GM23338 (cell line): ENCODE measurements around the gene OR1B1. TPM values are rescaled to one million over a fixed set of nuclear protein-coding genes. Genes with fewer than 3 reads are reported as not detected.
"Not testable (repeated sequence)": the region's sequence is repeated elsewhere in the genome, so short reads cannot be mapped to it uniquely, and the experiment has no call there.

Experiments
- ATAC-seq: fragments of 200-7000 bp; cut with Tn5 transposase; 3 replicates; pipeline ENCODE4 v1.9.1; 2020
- DNase-seq: peaks from one replicate; pipeline ENCODE4 v3.0.0-alpha.2; 2015; ENCODE audit warnings: low spot score
- H2AFZ ChIP-seq: fragments of 200-600 bp; sonication (generic); 2 replicates; pipeline ENCODE4 v1.8.0; 2016; ENCODE audit warnings: antibody characterized with exemption, mild to moderate bottlenecking, moderate library complexity
- H3F3A ChIP-seq: fragments of 200-600 bp; sonication (generic); replicated peaks from 2 replicates; pipeline ENCODE4 v1.8.0; 2017; ENCODE audit warnings: antibody characterized with exemption, mixed run types, low read depth
- H3K27ac ChIP-seq: fragments of 200-600 bp; sonication (generic); 2 replicates; pipeline ENCODE4 v1.6.1; 2016; ENCODE audit warnings: low read depth
- H3K27me3 ChIP-seq: fragments of 200-600 bp; sonication (generic); 2 replicates; pipeline ENCODE4 v1.8.0; 2016; ENCODE audit warnings: mild to moderate bottlenecking, mixed run types, moderate library complexity; ENCODE audit not compliant: insufficient read depth
- H3K36me3 ChIP-seq: fragments of 200-600 bp; sonication (generic); 2 replicates; pipeline ENCODE4 v1.8.0; 2016; ENCODE audit warnings: mild to moderate bottlenecking; ENCODE audit not compliant: insufficient read depth
- H3K4me1 ChIP-seq: fragments of 200-600 bp; sonication (generic); 2 replicates; pipeline ENCODE4 v1.8.0; 2016; ENCODE audit warnings: mild to moderate bottlenecking, moderate library complexity; ENCODE audit not compliant: insufficient read depth
- H3K4me2 ChIP-seq: fragments of 200-600 bp; sonication (generic); 2 replicates; pipeline ENCODE4 v1.7.1; 2017; ENCODE audit warnings: mixed run types
- H3K4me3 ChIP-seq: fragments of 200-600 bp; sonication (generic); 2 replicates; pipeline ENCODE4 v1.6.1; 2016; ENCODE audit warnings: mixed run types
- H3K79me2 ChIP-seq: fragments of 200-600 bp; sonication (generic); replicated peaks from 2 replicates; pipeline ENCODE4 v1.8.0; 2017; ENCODE audit warnings: mild to moderate bottlenecking; ENCODE audit not compliant: insufficient read depth
- H3K9me2 ChIP-seq: fragments of 200-600 bp; sonication (generic); 2 replicates; pipeline ENCODE4 v1.8.0; 2017; ENCODE audit not compliant: insufficient read depth
- H4K20me1 ChIP-seq: fragments of 200-600 bp; sonication (generic); replicated peaks from 2 replicates; pipeline ENCODE4 v1.8.0; 2017; ENCODE audit warnings: mild to moderate bottlenecking; ENCODE audit not compliant: insufficient read depth
- H3K27ac Mint-ChIP-seq: 2 replicates; pipeline ENCODE4 v1.8.0; 2020; ENCODE audit warnings: inconsistent platforms, mild to moderate bottlenecking, moderate library complexity, mixed read lengths
- H3K27me3 Mint-ChIP-seq: 3 replicates; pipeline ENCODE4 v1.8.0; 2022; ENCODE audit warnings: low read depth, mild to moderate bottlenecking, moderate library complexity, mixed read lengths, inconsistent platforms; ENCODE audit not compliant: insufficient read depth, poor library complexity
- H3K36me3 Mint-ChIP-seq: 3 replicates; pipeline ENCODE4 v1.8.0; 2021; ENCODE audit warnings: low read depth, mild to moderate bottlenecking, inconsistent platforms, moderate library complexity, mixed read lengths
- H3K4me1 Mint-ChIP-seq: 3 replicates; pipeline ENCODE4 v1.8.0; 2020; ENCODE audit warnings: mild to moderate bottlenecking, inconsistent platforms, mixed read lengths
- H3K4me3 Mint-ChIP-seq: 3 replicates; pipeline ENCODE4 v1.8.0; 2021; ENCODE audit warnings: moderate library complexity, mild to moderate bottlenecking, inconsistent platforms, mixed read lengths
- H3K9me3 Mint-ChIP-seq: 3 replicates; pipeline ENCODE4 v1.8.0; 2020; ENCODE audit warnings: moderate library complexity, mild to moderate bottlenecking, inconsistent platforms, mixed read lengths
- CREB1 ChIP-seq: fragments of 250-450 bp; sonication (Bioruptor Pico); IDR thresholded peaks from 2 replicates; pipeline ENCODE4 v1.5.0; 2020; ENCODE audit warnings: low read depth, mild to moderate bottlenecking, moderate library complexity
- EZH2phosphoT487 ChIP-seq: fragments of 200-600 bp; sonication (generic); IDR thresholded peaks from one replicate; pipeline ENCODE4 v1.8.1; 2018; ENCODE audit warnings: antibody characterized with exemption; ENCODE audit not compliant: unreplicated experiment
- NANOG ChIP-seq: IDR thresholded peaks from 2 replicates; pipeline ENCODE4 v1.6.1; 2016; ENCODE audit warnings: antibody characterized with exemption, borderline replicate concordance
- POLR2AphosphoS5 ChIP-seq: IDR thresholded peaks from 2 replicates; pipeline ENCODE4 v1.6.1; 2016; ENCODE audit warnings: antibody characterized with exemption, low read depth
- STAT1 ChIP-seq: IDR thresholded peaks from one replicate; pipeline ENCODE4 v1.6.1; 2016; ENCODE audit warnings: antibody characterized with exemption; ENCODE audit not compliant: unreplicated experiment
- ZNF331 ChIP-seq: fragments of 250-450 bp; sonication (Bioruptor Pico); IDR thresholded peaks from 2 replicates; pipeline ENCODE4 v1.5.0; 2020; ENCODE audit warnings: low read depth, mild to moderate bottlenecking, moderate library complexity
- polyA plus RNA-seq: library from polyadenylated mRNA; unstranded; fragments of >200 nt; fragmentation: Nextera tagmentation; extraction: Ambion mirVana; gene quantifications from 2 replicates; pipeline ENCODE4 v1.2.1, GENCODE V29; 2016
- total RNA-seq: library from RNA; depleted of rRNA; stranded (reverse); fragments of >200 nt; shearing (Covaris generic); gene quantifications from 2 replicates; pipeline ENCODE4 v1.2.3, GENCODE V29; 2014
- TF ChIP-seq, protein P1 (sequence below), 2 experiments: fragments of 200-600 bp in 1 of 2; sonication (generic) in 1 of 2; conservative IDR thresholded peaks; 2 replicates each; pipeline versions ENCODE4 v1.5.1 to v1.6.1; 2016 to 2017; ENCODE audit warnings: antibody characterized with exemption in 2 of 2, low read depth in 2 of 2, mild to moderate bottlenecking in 2 of 2, moderate library complexity in 1 of 2
- TF ChIP-seq, protein P2 (sequence below): fragments of 250-450 bp; sonication (Bioruptor Pico); IDR thresholded peaks from 2 replicates; pipeline ENCODE4 v1.5.0; 2020; ENCODE audit warnings: mild to moderate bottlenecking, moderate library complexity

The OR1B1 gene
- total and polyA plus RNA-seq, 2 experiments from 2014 or later, result not detected

GRCh38 chr9:122605691-122606090, 51.7 kb downstream of the OR1B1 start:
- ATAC-seq (no peak), DNase-seq (no peak)
- no peak overlapping the region for H3K27ac ChIP-seq
- TF ChIP-seq EZH2phosphoT487 (no peak), CREB1 (no peak), STAT1 (no peak), NANOG (no peak), POLR2AphosphoS5 (no peak), ZNF331 (CRISPR knock-in tag) (no peak)
- TF ChIP-seq, protein P1, sequence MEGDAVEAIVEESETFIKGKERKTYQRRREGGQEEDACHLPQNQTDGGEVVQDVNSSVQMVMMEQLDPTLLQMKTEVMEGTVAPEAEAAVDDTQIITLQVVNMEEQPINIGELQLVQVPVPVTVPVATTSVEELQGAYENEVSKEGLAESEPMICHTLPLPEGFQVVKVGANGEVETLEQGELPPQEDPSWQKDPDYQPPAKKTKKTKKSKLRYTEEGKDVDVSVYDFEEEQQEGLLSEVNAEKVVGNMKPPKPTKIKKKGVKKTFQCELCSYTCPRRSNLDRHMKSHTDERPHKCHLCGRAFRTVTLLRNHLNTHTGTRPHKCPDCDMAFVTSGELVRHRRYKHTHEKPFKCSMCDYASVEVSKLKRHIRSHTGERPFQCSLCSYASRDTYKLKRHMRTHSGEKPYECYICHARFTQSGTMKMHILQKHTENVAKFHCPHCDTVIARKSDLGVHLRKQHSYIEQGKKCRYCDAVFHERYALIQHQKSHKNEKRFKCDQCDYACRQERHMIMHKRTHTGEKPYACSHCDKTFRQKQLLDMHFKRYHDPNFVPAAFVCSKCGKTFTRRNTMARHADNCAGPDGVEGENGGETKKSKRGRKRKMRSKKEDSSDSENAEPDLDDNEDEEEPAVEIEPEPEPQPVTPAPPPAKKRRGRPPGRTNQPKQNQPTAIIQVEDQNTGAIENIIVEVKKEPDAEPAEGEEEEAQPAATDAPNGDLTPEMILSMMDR (conservative IDR thresholded peaks at IDR 0.05; ENCODE audit: low read depth in 2 of 2), result no peak
- TF ChIP-seq, protein P2, sequence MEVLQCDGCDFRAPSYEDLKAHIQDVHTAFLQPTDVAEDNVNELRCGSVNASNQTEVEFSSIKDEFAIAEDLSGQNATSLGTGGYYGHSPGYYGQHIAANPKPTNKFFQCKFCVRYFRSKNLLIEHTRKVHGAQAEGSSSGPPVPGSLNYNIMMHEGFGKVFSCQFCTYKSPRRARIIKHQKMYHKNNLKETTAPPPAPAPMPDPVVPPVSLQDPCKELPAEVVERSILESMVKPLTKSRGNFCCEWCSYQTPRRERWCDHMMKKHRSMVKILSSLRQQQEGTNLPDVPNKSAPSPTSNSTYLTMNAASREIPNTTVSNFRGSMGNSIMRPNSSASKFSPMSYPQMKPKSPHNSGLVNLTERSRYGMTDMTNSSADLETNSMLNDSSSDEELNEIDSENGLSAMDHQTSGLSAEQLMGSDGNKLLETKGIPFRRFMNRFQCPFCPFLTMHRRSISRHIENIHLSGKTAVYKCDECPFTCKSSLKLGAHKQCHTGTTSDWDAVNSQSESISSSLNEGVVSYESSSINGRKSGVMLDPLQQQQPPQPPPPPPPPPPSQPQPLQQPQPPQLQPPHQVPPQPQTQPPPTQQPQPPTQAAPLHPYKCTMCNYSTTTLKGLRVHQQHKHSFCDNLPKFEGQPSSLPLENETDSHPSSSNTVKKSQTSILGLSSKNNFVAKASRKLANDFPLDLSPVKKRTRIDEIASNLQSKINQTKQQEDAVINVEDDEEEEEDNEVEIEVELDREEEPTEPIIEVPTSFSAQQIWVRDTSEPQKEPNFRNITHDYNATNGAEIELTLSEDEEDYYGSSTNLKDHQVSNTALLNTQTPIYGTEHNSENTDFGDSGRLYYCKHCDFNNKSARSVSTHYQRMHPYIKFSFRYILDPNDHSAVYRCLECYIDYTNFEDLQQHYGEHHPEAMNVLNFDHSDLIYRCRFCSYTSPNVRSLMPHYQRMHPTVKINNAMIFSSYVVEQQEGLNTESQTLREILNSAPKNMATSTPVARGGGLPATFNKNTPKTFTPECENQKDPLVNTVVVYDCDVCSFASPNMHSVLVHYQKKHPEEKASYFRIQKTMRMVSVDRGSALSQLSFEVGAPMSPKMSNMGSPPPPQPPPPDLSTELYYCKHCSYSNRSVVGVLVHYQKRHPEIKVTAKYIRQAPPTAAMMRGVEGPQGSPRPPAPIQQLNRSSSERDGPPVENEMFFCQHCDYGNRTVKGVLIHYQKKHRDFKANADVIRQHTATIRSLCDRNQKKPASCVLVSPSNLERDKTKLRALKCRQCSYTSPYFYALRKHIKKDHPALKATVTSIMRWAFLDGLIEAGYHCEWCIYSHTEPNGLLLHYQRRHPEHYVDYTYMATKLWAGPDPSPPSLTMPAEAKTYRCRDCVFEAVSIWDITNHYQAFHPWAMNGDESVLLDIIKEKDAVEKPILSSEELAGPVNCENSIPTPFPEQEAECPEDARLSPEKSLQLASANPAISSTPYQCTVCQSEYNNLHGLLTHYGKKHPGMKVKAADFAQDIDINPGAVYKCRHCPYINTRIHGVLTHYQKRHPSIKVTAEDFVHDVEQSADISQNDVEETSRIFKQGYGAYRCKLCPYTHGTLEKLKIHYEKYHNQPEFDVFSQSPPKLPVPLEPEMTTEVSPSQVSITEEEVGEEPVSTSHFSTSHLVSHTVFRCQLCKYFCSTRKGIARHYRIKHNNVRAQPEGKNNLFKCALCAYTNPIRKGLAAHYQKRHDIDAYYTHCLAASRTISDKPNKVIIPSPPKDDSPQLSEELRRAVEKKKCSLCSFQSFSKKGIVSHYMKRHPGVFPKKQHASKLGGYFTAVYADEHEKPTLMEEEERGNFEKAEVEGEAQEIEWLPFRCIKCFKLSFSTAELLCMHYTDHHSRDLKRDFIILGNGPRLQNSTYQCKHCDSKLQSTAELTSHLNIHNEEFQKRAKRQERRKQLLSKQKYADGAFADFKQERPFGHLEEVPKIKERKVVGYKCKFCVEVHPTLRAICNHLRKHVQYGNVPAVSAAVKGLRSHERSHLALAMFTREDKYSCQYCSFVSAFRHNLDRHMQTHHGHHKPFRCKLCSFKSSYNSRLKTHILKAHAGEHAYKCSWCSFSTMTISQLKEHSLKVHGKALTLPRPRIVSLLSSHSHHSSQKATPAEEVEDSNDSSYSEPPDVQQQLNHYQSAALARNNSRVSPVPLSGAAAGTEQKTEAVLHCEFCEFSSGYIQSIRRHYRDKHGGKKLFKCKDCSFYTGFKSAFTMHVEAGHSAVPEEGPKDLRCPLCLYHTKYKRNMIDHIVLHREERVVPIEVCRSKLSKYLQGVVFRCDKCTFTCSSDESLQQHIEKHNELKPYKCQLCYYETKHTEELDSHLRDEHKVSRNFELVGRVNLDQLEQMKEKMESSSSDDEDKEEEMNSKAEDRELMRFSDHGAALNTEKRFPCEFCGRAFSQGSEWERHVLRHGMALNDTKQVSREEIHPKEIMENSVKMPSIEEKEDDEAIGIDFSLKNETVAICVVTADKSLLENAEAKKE (CRISPR knock-in tag), result no peak
- H2AFZ ChIP-seq, result no peak overlapping the region
- H3K27me3 ChIP-seq, result no peaks in the 10 kb centered on the region
- no peaks in the 10 kb centered on the region for H3K79me2 ChIP-seq
- no peaks in the 10 kb centered on the region for H4K20me1 ChIP-seq
- no peak overlapping the region for H3K4me2 ChIP-seq
- H3K27ac Mint-ChIP-seq, result no peak overlapping the region
- H3F3A ChIP-seq, result no peaks in the 10 kb centered on the region
- H3K36me3 ChIP-seq, result peaks cover 3% of the 10 kb centered on the region; the same call in 1 of the 2 replicates
- no peaks in the 10 kb centered on the region for H3K4me1 Mint-ChIP-seq
- H3K4me1 ChIP-seq, result no peaks in the 10 kb centered on the region
- peaks cover 24% of the 10 kb centered on the region for H3K36me3 Mint-ChIP-seq
- H3K9me2 ChIP-seq, result no peaks in the 10 kb centered on the region
- no peak overlapping the region for H3K4me3 ChIP-seq
- peaks cover 6% of the 10 kb centered on the region for H3K27me3 Mint-ChIP-seq
- H3K9me3 Mint-ChIP-seq, result peaks cover 89% of the 10 kb centered on the region
- no peak overlapping the region for H3K4me3 Mint-ChIP-seq

GRCh38 chr9:122583284-122583683, 74.1 kb downstream of the OR1B1 start, which contains the start of gene OR1L8:
TSS of gene OR1L8 (minus strand) at chr9:122583384. CDS start at chr9:122568477, 14,907 bp downstream.
- not testable (repeated sequence) for H3K36me3 Mint-ChIP-seq, H3K4me3 ChIP-seq, DNase-seq, H3K4me1 ChIP-seq, H3K9me2 ChIP-seq, H3K27me3 ChIP-seq, H3K79me2 ChIP-seq, H3K36me3 ChIP-seq, H3K27me3 Mint-ChIP-seq, ATAC-seq, H3K4me2 ChIP-seq, H4K20me1 ChIP-seq, H3K4me3 Mint-ChIP-seq, H3K27ac Mint-ChIP-seq, H3K27ac ChIP-seq, H2AFZ ChIP-seq, H3K4me1 Mint-ChIP-seq, H3F3A ChIP-seq
- peaks cover 69% of the 10 kb centered on the region for H3K9me3 Mint-ChIP-seq
